ENCODE measurements around the gene CNKSR2. TPM values are rescaled to one million over a fixed set of nuclear protein-coding genes. Genes with fewer than 3 reads are reported as not detected.

Gene CNKSR2
- total RNA-seq, 1 experiment from 2014 or later, result 33.0 TPM

DNA sequence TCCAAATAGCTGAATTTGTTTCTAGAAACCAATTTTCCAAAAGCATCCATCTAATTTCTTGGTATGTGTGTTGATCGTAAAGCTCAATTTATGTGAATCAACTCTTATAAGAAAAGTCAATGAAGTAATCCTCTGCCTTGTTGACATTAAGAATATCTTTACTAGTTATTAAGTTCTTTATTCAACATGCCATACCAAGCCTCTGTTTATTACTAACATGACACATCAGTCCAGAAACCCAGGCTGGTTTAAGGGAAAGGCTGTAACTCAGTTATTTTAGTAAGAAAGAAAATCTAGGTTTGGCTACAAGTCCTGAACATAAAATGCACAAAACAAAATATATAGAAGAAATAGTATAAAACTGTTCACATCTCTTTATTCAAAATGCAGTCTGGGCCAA lies 235.9 kb downstream of the CNKSR2 start:
- DNase-seq, result no peak
- Histone ChIP-seq H3K27me3 (no peaks in the 10 kb centered on the region), H3K4me3 (no peak overlapping the region), H3K36me3 (peaks cover 4% of the 10 kb centered on the region), H3K4me1 (no peaks in the 10 kb centered on the region), H3K27ac (no peak overlapping the region), H3K9me3 (replicated peaks) (no peaks in the 10 kb centered on the region)

DNA sequence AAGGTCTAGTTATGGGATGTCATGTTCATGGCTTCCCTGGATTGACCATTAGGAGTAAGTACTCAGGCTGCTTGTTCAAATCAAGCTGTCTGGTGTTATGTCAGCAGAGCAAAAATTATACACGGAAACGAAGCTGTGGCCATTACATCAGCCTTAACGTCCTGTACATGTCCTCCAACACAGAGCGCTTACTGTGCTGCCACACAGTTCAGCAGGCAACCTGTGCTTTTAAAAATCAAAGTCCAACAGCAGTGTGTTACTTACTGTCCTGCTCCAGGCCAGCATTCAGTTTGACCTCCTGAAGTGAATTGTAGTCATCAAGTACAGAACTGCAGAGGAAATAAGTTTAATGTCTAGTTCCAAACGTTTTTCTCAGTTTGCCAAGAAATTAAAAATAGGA lies 237.9 kb downstream of the CNKSR2 start:
- peaks cover 4% of the 10 kb centered on the region for H3K36me3 ChIP-seq
- H3K4me3 ChIP-seq, result no peak overlapping the region
- no peaks in the 10 kb centered on the region for H3K27me3 ChIP-seq
- H3K27ac ChIP-seq, result no peak overlapping the region
- H3K4me1 ChIP-seq, result no peaks in the 10 kb centered on the region; the same call in 1 of the 2 replicates
- no peak for DNase-seq
- no peaks in the 10 kb centered on the region for H3K9me3 ChIP-seq (replicated peaks)

DNA sequence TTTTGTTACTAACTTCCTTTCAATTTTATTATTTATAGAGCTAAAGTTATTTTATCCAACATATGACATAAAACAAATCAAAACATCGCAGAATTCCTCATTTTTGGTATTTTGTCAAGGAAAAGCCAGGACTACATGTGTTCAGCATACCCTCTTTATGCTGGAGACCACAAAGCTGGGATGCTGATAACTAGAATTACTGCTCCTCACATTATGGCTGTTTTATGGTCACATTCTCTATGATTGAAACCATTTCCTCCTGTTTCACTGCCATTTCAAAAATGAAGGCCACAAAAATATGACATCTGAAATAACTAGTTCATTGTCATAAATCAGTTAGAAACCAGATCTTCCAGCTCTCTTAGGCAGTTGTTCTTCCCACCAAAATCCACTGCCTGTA lies 242.2 kb downstream of the CNKSR2 start:
- H3K27ac ChIP-seq, result no peak overlapping the region
- no peaks in the 10 kb centered on the region for H3K9me3 ChIP-seq (replicated peaks)
- no peak for DNase-seq
- peaks cover 4% of the 10 kb centered on the region for H3K36me3 ChIP-seq
- no peak overlapping the region for H3K4me3 ChIP-seq
- no peaks in the 10 kb centered on the region; the same call in 1 of the 2 replicates for H3K4me1 ChIP-seq
- no peaks in the 10 kb centered on the region for H3K27me3 ChIP-seq

DNA sequence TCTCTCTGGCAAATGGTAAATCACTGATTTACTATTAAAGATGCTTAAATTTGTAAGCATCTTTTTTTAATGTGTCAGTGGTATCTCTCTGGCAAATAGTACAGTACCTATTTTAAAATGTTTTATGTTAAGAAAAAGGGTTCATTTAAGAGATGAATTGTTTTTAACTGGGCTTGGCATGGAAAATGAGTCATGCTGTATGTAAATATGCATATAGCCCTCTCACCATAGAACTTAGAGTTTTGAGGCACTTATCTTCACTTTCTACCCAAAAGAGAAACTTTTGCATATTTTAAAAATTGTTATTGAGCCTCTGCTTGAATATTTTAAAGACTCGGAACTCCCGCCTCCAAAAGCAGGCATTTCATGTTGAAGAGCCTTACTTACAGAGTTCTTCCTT lies 246.0 kb downstream of the CNKSR2 start:
- H3K27ac ChIP-seq, result no peak overlapping the region
- H3K36me3 ChIP-seq, result no peaks in the 10 kb centered on the region; the same call in 1 of the 2 replicates
- H3K4me3 ChIP-seq, result no peak overlapping the region
- no peaks in the 10 kb centered on the region for H3K9me3 ChIP-seq (replicated peaks)
- H3K27me3 ChIP-seq, result no peaks in the 10 kb centered on the region
- no peaks in the 10 kb centered on the region; the same call in 1 of the 2 replicates for H3K4me1 ChIP-seq
- no peak for DNase-seq

DNA sequence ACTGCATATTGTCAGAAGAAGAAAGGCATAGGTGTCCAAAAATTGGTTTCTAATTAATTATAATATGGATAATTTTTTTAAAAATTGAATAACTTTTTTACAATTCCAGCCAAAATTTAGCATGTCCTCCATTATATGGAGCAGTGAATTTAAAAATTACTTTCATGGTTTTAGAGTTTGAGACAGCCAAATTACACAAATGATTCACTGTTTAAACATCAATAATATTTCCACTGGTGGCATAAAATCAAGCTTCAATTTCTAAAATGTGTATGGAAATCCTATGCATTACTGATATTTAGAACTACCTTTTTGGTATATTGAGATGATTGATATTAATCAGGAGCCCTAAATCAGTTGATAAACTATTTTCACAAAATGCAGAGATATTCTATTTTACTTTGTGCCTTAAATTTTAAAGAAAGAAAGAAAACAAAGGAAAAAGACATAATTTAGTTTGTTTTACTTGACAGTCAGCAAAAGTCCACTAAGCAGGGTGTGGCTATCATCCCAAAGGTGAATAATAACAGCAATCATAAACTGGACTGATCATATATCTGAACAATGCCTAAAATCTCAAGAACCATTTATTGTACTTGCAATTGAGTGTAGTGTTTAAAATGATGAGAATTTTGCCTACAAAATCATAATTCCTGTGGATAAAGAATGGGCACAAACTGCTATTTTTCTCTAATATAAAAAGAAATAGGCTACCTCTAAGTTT lies 249.7 kb downstream of the CNKSR2 start:
- Histone ChIP-seq H3K36me3 (no peaks in the 10 kb centered on the region; the same call in 1 of the 2 replicates), H3K4me1 (no peaks in the 10 kb centered on the region), H3K9me3 (replicated peaks) (no peaks in the 10 kb centered on the region), H3K27me3 (no peaks in the 10 kb centered on the region), H3K4me3 (no peak overlapping the region), H3K27ac (no peak overlapping the region)
- DNase-seq, result no peak

DNA sequence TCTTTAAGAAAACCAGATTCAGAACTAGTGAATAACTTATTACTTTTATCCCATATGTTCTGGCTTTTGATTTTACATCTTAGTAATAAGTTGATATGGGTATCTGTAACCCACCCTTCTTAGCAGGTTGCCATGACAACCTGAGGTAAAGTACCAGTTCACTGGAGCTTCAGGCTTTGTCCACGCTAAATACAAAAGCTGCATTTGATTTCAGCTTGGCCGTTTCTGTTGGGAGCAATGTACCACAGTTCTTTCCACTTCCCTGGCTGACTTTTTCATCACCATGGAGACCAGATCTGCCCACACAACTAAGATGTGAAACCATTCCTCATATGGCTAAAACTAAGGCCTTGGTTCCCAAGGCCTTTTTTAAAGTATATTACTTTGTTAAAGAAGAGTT lies 257.8 kb downstream of the CNKSR2 start:
- Histone ChIP-seq H3K4me1 (no peaks in the 10 kb centered on the region), H3K9me3 (replicated peaks) (0 out of 2 replicates have a peak, but pooled peaks cover 3% of the 10 kb centered on the region), H3K27ac (no peak overlapping the region), H3K27me3 (no peaks in the 10 kb centered on the region), H3K4me3 (no peak overlapping the region), H3K36me3 (no peaks in the 10 kb centered on the region; the same call in 1 of the 2 replicates)
- DNase-seq, result no peak

DNA sequence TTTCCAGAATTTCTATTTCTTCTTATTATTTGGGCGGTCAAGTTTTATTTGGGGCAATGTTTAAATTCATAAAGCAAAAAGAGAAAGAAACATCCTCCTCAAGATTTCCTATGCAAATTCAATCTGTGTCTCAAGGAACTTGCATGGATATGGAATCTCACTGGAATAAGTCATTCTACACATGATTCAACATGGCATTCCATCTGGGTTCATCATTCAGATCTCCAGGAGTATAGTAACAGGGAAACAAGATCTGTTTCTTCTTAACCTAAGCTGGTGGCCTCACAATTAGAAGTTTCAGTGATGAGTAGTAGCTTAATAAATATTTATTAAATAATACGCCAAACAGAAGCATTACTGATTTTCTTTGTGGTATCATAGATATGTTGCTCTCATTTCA lies 264.1 kb downstream of the CNKSR2 start:
- no peaks in the 10 kb centered on the region for H3K27me3 ChIP-seq
- H3K4me3 ChIP-seq, result no peak overlapping the region
- H3K27ac ChIP-seq, result no peak overlapping the region
- no peaks in the 10 kb centered on the region; the same call in 1 of the 2 replicates for H3K36me3 ChIP-seq
- no peak for DNase-seq
- H3K9me3 ChIP-seq (replicated peaks), result no peaks in the 10 kb centered on the region
- H3K4me1 ChIP-seq, result peaks cover 6% of the 10 kb centered on the region

DNA sequence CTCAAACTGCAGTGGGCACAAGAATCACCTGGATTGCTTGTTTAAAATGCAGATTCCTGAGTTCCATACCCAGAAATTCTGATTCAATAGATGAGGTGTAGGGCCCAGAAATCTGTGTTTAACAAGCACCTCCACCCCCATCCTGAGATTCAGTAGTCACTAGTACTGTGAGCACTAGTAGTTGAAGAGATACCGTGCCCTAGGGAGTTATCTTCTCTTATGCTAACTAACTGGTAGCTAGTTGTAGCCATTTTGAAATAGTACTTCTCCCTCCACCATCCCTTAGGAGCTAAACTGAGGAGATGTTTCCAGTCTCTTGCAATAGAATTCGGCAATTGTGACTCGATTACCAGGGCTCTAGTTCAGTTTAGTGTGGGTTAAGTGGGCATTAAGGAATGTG lies 265.6 kb downstream of the CNKSR2 start:
- no peak for DNase-seq
- H3K27ac ChIP-seq, result peak overlapping the region; percentile 9; the same call in 1 of the 2 replicates
- no peaks in the 10 kb centered on the region for H3K9me3 ChIP-seq (replicated peaks)
- H3K4me1 ChIP-seq, result peaks cover 6% of the 10 kb centered on the region
- H3K27me3 ChIP-seq, result no peaks in the 10 kb centered on the region
- H3K4me3 ChIP-seq, result no peak overlapping the region
- no peaks in the 10 kb centered on the region for H3K36me3 ChIP-seq

DNA sequence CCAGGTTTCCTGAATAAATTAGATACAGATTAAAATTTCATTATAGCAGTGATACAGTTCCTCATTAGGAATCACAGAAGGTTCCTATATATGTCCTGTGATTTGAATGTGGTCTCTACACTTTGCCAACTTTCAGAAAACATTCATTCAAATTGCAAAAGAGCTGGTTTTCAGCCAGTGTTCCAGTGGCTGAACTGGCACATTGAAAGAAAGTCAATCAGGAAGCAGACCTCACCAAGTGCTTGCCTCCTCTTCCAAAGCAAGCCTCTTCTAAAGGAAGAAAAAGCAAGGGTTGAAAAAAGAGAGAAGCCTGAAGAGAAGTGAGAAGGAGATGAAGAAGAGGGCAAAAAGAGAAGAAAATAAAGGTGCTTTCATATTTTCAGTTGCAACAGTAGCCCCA lies 271.2 kb downstream of the CNKSR2 start:
- Histone ChIP-seq H3K27ac (no peak overlapping the region), H3K4me3 (no peak overlapping the region), H3K27me3 (no peaks in the 10 kb centered on the region), H3K36me3 (0 out of 2 replicates have a peak, but pooled peaks cover 2% of the 10 kb centered on the region), H3K9me3 (replicated peaks) (no peaks in the 10 kb centered on the region; the same call in 1 of the 2 replicates), H3K4me1 (peaks cover under 1% of the 10 kb centered on the region)
- no peak for DNase-seq

DNA sequence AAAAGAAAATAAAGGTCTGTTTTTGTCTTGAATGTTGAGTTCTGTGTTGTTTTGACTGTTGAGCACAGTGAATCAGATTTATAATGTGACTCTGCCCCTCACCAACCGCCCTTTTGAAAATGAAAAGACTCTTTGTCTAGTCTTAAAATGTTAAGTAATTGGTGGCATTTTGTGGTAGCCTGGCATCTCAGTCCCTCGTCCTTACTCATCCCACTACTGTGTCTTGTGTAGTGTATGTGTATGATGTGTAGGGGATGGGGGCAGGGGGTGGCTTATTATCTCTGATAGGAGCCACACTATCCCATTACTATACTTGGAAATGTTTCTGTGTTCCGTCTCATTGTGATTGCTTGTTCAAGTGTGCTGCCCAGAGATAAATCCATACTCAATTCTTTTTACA lies 271.7 kb downstream of the CNKSR2 start:
- H3K27me3 ChIP-seq, result no peaks in the 10 kb centered on the region
- H3K36me3 ChIP-seq, result 0 out of 2 replicates have a peak, but pooled peaks cover 2% of the 10 kb centered on the region
- no peaks in the 10 kb centered on the region; the same call in 1 of the 2 replicates for H3K9me3 ChIP-seq (replicated peaks)
- H3K4me3 ChIP-seq, result no peak overlapping the region
- no peaks in the 10 kb centered on the region for H3K4me1 ChIP-seq
- no peak overlapping the region for H3K27ac ChIP-seq
- no peak for DNase-seq

DNA sequence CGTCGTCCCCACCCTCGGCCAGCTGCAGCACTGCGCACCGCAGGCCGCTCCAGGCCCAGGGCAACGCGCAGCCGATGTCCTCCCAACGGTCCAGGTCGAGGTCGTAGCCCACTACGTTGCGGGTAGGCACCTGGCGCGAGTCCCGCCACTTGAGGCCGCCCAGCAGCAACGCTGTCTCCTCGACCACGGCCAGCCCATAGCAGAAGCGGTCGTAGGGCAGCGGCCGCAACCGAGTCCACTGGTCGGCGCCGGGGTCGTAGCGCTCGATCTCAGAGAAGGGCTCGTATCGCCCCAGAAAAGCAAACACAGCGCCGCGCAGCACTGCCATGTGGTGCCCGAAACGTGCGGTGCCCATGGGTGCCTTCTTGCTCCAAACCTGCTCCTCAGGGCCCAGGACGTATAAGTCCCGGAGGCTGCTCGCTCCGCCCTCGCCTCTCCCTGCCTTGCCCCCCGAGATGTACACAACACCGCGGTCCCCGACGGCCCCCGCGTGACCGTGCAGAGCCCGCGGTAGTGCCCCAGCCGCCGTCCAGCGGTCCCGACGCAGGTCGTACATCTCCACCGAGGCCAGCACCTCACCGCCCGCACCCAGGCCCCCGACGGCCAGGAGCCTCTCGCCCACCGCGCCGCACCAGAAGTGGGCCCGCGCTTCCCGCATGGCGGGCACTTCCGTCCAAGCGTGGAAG lies 281.8 kb downstream of the CNKSR2 start:
- peaks cover 15% of the 10 kb centered on the region for H3K4me1 ChIP-seq
- DNase-seq, result no peak
- no peaks in the 10 kb centered on the region for H3K9me3 ChIP-seq (replicated peaks)
- H3K36me3 ChIP-seq, result no peaks in the 10 kb centered on the region
- no peak overlapping the region for H3K27ac ChIP-seq
- H3K4me3 ChIP-seq, result no peak overlapping the region
- no peaks in the 10 kb centered on the region for H3K27me3 ChIP-seq

DNA sequence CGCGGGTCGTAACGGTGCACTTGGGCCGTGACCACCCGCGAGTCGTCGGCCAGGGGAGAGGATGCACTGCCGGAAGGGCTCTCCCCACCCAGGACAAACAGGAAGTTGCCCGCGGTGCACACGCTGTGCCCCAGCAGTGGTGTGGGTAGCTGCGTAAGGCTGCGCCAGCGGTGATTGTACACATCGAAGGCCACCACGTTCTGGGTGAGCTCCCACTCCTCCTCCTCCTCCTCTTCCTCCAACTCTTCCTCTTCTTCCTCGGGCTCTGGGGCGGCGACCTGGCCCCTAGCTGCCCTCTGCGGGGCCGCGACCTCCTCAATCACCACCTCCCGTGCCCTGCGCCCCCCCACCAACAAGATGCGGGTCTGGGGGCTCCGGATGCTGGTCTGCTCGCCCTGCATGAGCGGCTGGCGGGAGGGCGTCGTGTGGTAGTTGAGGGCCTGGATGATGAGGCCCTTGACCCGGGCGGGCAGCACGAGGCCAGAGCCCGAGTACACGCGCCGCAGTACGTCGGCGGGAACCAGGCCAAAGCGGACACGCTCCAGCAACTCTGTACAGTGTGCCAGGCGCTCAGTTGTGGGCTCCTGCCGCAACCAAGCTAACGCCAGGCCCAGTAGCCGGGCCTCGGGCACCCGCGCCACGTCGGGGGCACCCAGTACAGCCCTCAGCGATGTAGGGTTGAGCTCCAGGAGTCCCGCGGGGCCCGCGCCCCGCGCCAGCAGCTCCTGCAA lies 282.5 kb downstream of the CNKSR2 start:
- Histone ChIP-seq H3K4me3 (no peak overlapping the region), H3K36me3 (no peaks in the 10 kb centered on the region), H3K27me3 (no peaks in the 10 kb centered on the region), H3K9me3 (replicated peaks) (no peaks in the 10 kb centered on the region), H3K27ac (no peak overlapping the region), H3K4me1 (peaks cover 15% of the 10 kb centered on the region)
- DNase-seq, result no peak

DNA sequence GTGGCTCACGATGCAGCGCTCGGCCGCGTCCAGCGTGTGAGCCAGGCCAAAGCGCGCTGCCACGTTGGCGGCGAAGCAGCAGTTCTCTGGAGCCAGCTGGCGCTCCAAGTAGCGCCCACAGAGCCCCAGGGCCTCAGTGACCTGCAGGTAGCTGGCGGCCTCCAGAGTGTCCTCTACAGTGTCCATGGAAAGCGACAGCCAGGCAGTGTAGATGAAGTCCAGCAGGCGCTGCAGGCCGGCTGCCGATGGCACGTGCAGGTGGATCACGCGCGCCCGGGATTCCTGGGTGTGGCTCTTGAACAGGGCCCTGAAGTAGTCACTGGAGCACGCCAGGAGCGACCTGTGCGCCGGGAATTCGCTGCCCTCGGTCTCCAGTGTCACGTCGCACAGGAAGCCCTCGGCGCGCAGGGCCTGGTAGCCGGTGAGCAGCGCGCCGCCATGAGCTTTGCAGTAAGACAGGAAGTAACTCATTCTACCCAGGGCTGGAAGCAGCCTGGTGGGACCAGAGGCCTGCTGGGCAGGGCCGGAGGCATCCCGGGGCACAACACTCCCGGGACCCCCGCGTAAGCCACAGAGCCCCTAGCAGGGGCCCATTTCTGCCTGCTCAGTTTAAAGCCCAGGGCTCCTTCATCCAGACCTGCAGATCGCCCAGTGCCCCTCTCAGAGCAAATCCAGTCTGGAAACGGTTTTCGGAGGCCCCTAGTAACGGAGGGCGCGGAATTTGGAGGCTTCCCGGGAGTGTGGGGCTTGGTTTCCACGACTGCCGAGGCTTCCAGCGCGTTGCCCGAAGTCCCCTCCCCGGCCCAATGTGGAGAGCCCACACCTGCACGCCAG lies 283.3 kb downstream of the CNKSR2 start:
- no peak overlapping the region for H3K27ac ChIP-seq
- no peak for DNase-seq
- H3K27me3 ChIP-seq, result no peaks in the 10 kb centered on the region
- no peaks in the 10 kb centered on the region for H3K9me3 ChIP-seq (replicated peaks)
- no peaks in the 10 kb centered on the region for H3K36me3 ChIP-seq
- H3K4me3 ChIP-seq, result no peak overlapping the region
- H3K4me1 ChIP-seq, result peaks cover 15% of the 10 kb centered on the region

DNA sequence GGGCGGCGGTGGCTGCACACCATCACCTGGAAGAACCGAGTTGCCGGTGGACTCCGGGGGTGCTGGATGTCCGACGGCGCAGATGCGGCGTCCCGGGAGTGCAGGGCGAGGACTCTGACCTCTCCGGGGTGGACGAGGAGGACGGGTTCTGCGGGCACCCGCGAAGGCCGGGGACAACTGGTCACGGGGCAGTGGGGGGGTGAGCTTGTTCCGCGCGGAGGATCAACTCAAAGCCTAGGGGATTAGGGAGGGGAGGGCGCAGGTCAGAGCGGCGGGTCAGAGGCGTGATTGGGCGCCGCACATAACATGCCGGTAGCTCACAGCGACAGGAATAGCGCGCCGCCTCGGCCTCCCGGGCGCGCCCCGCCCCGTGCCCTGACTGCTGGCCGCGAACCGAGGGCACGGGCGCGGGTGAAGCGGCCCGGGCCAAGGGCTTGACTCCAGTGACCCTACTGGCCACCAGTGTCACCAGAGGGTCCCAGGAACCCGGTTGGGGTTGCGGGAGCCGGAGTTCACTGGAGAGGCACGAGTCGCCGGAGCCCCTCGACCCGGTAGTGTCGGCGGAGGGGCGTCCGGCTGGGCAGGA lies 284.0 kb downstream of the CNKSR2 start, which contains the start of gene KLHL34:
Gene KLHL34, minus strand, starts transcription at position 179 of the 586 bp plus-strand sequence. CDS start 542 bp downstream, outside the sequence.
- H3K9me3 ChIP-seq (replicated peaks), result no peaks in the 10 kb centered on the region
- peak within 1 kb of the TSS; percentile 35 for H3K27ac ChIP-seq
- no peaks in the 10 kb centered on the region for H3K27me3 ChIP-seq
- no peak for DNase-seq
- peaks cover 15% of the 10 kb centered on the region for H3K4me1 ChIP-seq
- no peak within 1 kb of the TSS for H3K4me3 ChIP-seq
- H3K36me3 ChIP-seq, result no peaks in the 10 kb centered on the region

All from SJCRH30 (cell line).